IMR-90 (cell line): ENCODE results near the gene JCAD. TPM values are rescaled to one million over a fixed set of nuclear protein-coding genes. Genes with fewer than 3 reads are reported as not detected.

Source experiments
- ATAC-seq: fragments of 200-7000 bp; cut with Tn5 transposase; 2 replicates; pipeline ENCODE4 v1.9.1; 2020; ENCODE audit warnings: low read depth, mild to moderate bottlenecking, moderate library complexity
- BruUV-seq: library from RNA; stranded (reverse); fragments of 400-500 nt; replicated peaks from 2 replicates; lab custom pipeline; 2021; lab: Mats Ljungman, UMichigan
- CTCF ChIA-PET: fragments of 300-600 bp; formaldehyde crosslinking; extraction: SDS; loops from one replicate; lab custom pipeline; 2021; ENCODE audit warnings: antibody characterized with exemption; lab: Yijun Ruan, JAX
- POLR2A ChIA-PET: fragments of 300-600 bp; sonication (Branson Sonifier 250); formaldehyde crosslinking; loops from one replicate; lab custom pipeline; 2022; ENCODE audit warnings: antibody characterized with exemption; ENCODE audit not compliant: unreplicated experiment; lab: Charles Lee
- DNase-seq: peaks from one replicate; pipeline ENCODE4 v3.0.0; 2013
- H2AFZ ChIP-seq: replicated peaks from 2 replicates; pipeline ENCODE3; 2013; ENCODE audit warnings: low read length, mild to moderate bottlenecking; ENCODE audit not compliant: poor library complexity
- H2AK5ac ChIP-seq: 2 replicates; pipeline ENCODE4 v1.6.1; 2013; ENCODE audit warnings: low read depth, low read length, inconsistent platforms
- H2AK9ac ChIP-seq: replicated peaks from 2 replicates; pipeline ENCODE3; 2013; ENCODE audit warnings: mild to moderate bottlenecking, low read depth, low read length, moderate library complexity; ENCODE audit not compliant: poor library complexity
- H2BK120ac ChIP-seq: 2 replicates; pipeline ENCODE4 v1.6.1; 2013; ENCODE audit warnings: low read depth, low read length, inconsistent platforms
- H2BK15ac ChIP-seq: 3 replicates; pipeline ENCODE4 v1.6.1; 2013; ENCODE audit warnings: low read depth, low read length, inconsistent platforms
- H2BK20ac ChIP-seq: 2 replicates; pipeline ENCODE4 v1.6.1; 2013; ENCODE audit warnings: low read depth, mild to moderate bottlenecking, inconsistent platforms, low read length, moderate library complexity
- H2BK5ac ChIP-seq: 2 replicates; pipeline ENCODE4 v1.6.1; 2013; ENCODE audit warnings: mild to moderate bottlenecking, low read depth, low read length, inconsistent platforms; ENCODE audit not compliant: poor library complexity, severe bottlenecking
- H3K14ac ChIP-seq: replicated peaks from 2 replicates; pipeline ENCODE4 v1.6.1; 2013; ENCODE audit warnings: low read depth, low read length, inconsistent platforms
- H3K18ac ChIP-seq: 2 replicates; pipeline ENCODE4 v1.6.1; 2013; ENCODE audit warnings: low read depth, low read length, control low read depth
- H3K23ac ChIP-seq: 2 replicates; pipeline ENCODE4 v1.6.1; 2013; ENCODE audit warnings: low read depth, low read length, inconsistent platforms
- H3K27ac ChIP-seq: 2 replicates; pipeline ENCODE4 v1.5.1; 2013; ENCODE audit warnings: mild to moderate bottlenecking, control low read depth, low read length; ENCODE audit not compliant: insufficient read depth
- H3K27me3 ChIP-seq: 2 replicates; pipeline ENCODE4 v1.6.1; 2013; ENCODE audit warnings: low read length; ENCODE audit not compliant: control insufficient read depth, insufficient read depth
- H3K36me3 ChIP-seq: 2 replicates; pipeline ENCODE4 v1.6.1; 2013; ENCODE audit warnings: low read length, mixed read lengths; ENCODE audit not compliant: control insufficient read depth, insufficient read depth
- H3K4ac ChIP-seq: 2 replicates; pipeline ENCODE4 v1.6.1; 2013; ENCODE audit warnings: low read depth, low read length, inconsistent platforms
- H3K4me1 ChIP-seq: 2 replicates; pipeline ENCODE4 v1.6.1; 2013; ENCODE audit warnings: low read length, mixed read lengths; ENCODE audit not compliant: control insufficient read depth, insufficient read depth
- H3K4me2 ChIP-seq: 2 replicates; pipeline ENCODE4 v1.6.1; 2013; ENCODE audit warnings: low read depth, mild to moderate bottlenecking, control low read depth, low read length, moderate library complexity
- H3K4me3 ChIP-seq: 2 replicates; pipeline ENCODE4 v1.5.1; 2013; ENCODE audit warnings: low read depth, mild to moderate bottlenecking, control low read depth, low read length, moderate library complexity; ENCODE audit not compliant: insufficient read depth
- H3K56ac ChIP-seq: 2 replicates; pipeline ENCODE4 v1.6.1; 2013; ENCODE audit warnings: low read length, inconsistent platforms; ENCODE audit not compliant: insufficient read depth; ENCODE audit errors: extremely low read depth
- H3K79me1 ChIP-seq, 2 experiments: 2 replicates each; pipeline ENCODE4 v1.6.1; 2013; ENCODE audit warnings: low read length in 2 of 2, inconsistent platforms in 1 of 2, low read depth in 1 of 2
- H3K9ac ChIP-seq: 2 replicates; pipeline ENCODE4 v1.6.1; 2013; ENCODE audit warnings: low read depth, low read length, control low read depth
- H3K9me1 ChIP-seq: 2 replicates; pipeline ENCODE4 v1.6.1; 2013; ENCODE audit warnings: low read length, inconsistent platforms; ENCODE audit not compliant: insufficient read depth
- H3K9me3 ChIP-seq: 2 replicates; pipeline ENCODE4 v1.6.1; 2013; ENCODE audit warnings: low read length; ENCODE audit not compliant: control insufficient read depth, insufficient read depth
- H4K20me1 ChIP-seq: 2 replicates; pipeline ENCODE4 v1.6.1; 2013; ENCODE audit warnings: low read length, inconsistent platforms; ENCODE audit not compliant: insufficient read depth
- H4K5ac ChIP-seq: 2 replicates; pipeline ENCODE4 v1.6.1; 2013; ENCODE audit warnings: mild to moderate bottlenecking, low read depth, low read length, control low read depth
- H4K8ac ChIP-seq, 2 experiments: 2 replicates each; pipeline ENCODE4 v1.6.1; 2013; ENCODE audit warnings: low read depth in 2 of 2, low read length in 2 of 2, control low read depth in 1 of 2, inconsistent platforms in 1 of 2
- H4K91ac ChIP-seq: 2 replicates; pipeline ENCODE4 v1.6.1; 2013; ENCODE audit warnings: low read depth, low read length, inconsistent platforms; ENCODE audit not compliant: insufficient read depth
- CTCF ChIP-seq: conservative IDR thresholded peaks from 2 replicates; pipeline ENCODE4 v1.5.1; 2012; ENCODE audit warnings: mild to moderate bottlenecking, low read depth, low read length, improper control_type of control experiment
- FOS ChIP-seq: fragments of 150-350 bp; IDR thresholded peaks from 2 replicates; pipeline ENCODE4 v1.6.1; 2016; ENCODE audit warnings: low read depth, low read length
- MAFK ChIP-seq: IDR thresholded peaks from 2 replicates; pipeline ENCODE4 v1.6.1; 2012; ENCODE audit warnings: low read depth, low read length, improper control_type of control experiment
- MXI1 ChIP-seq: IDR thresholded peaks from 2 replicates; pipeline ENCODE4 v1.6.1; 2012; ENCODE audit warnings: low read depth, mild to moderate bottlenecking, low read length, moderate library complexity, borderline replicate concordance
- WGBS, 2 experiments: methylation state at CpG; one replicate each; pipeline versions ENCODE4 v1.1.5 to v1.1.7; 2013; ENCODE audit warnings: missing lambda C conversion rate in 2 of 2; ENCODE audit not compliant: insufficient read length in 1 of 2; ENCODE audit errors: extremely low coverage in 2 of 2; 5-methylcytosine and 5-hydroxymethylcytosine counted together
- dilution Hi-C: fragments of 300-500 bp; cut with HindIII; formaldehyde crosslinking; loops from one replicate; pipeline ENCODE4 v1.14.3; 2018; ENCODE audit warnings: low sequenced_read_pairs; ENCODE audit not compliant: unreplicated experiment
- in situ Hi-C: fragments of 300-500 bp; cut with MboI; formaldehyde crosslinking; loops from 3 replicates; pipeline ENCODE4 v1.14.3; 2019; ENCODE audit warnings: low sequenced_read_pairs, inconsistent platforms, mixed read lengths
- intact Hi-C: fragments of 100-400 bp; cut with micrococcal nuclease; formaldehyde crosslinking; loops from 2 replicates; pipeline ENCODE4 v1.10.0; 2022
- polyA plus RNA-seq, 3 experiments: library from polyadenylated mRNA; depleted of rRNA; stranded (reverse); fragments of >200 nt; gene quantifications; 2 replicates each; pipeline ENCODE4 v1.2.3, GENCODE V29; 2012; ENCODE audit warnings: low replicate concordance in 1 of 3
- total RNA-seq: library from RNA; depleted of rRNA; stranded (reverse); fragments of >200 nt; gene quantifications from 2 replicates; pipeline ENCODE4 v1.2.3, GENCODE V29; 2012

Gene JCAD
- total and polyA plus RNA-seq, 2 of the 4 experiments (the other 2 are of a cell fraction), result 15.9 to 16.8 TPM

- H2AFZ ChIP-seq, result no peak overlapping the region
- peaks cover 18% of the 10 kb centered on the region for H3K9me1 ChIP-seq
- DNase-seq, result no peak
- H2AK5ac ChIP-seq, result no peak overlapping the region
- H3K56ac ChIP-seq, result no peak overlapping the region
- in situ Hi-C loops, result no loop called here
- no peak overlapping the region for H3K23ac ChIP-seq
- dilution Hi-C loops, result no loop called here
- H4K20me1 ChIP-seq, result peaks cover 46% of the 10 kb centered on the region
- H3K27ac ChIP-seq, result no peak overlapping the region
- H3K4me2 ChIP-seq, result no peak overlapping the region
- ATAC-seq, result no peak
- no peak overlapping the region for H2BK15ac ChIP-seq
- POLR2A ChIA-PET, result no interaction called here
- H3K4ac ChIP-seq, result no peak overlapping the region
- no peak overlapping the region for H4K91ac ChIP-seq
- no peak overlapping the region for H4K8ac ChIP-seq
- H3K18ac ChIP-seq, result no peak overlapping the region
- TF ChIP-seq CTCF (no peak), MAFK (no peak), MXI1 (no peak), FOS (no peak)
- no peak overlapping the region for H3K4me3 ChIP-seq
- H3K27me3 ChIP-seq, result no peaks in the 10 kb centered on the region
- H3K9ac ChIP-seq, result no peak overlapping the region
- no peak overlapping the region for H2BK120ac ChIP-seq
- H3K14ac ChIP-seq, result no peak overlapping the region
- no peaks in the 10 kb centered on the region for H3K9me3 ChIP-seq
- no CpG with 5 or more reads among the region's 1 CpG for WGBS, 2 experiments
- H3K36me3 ChIP-seq, result peaks cover 59% of the 10 kb centered on the region
- intact Hi-C loops, result no loop called here
- no TSS peak for BruUV-seq
- H2BK5ac ChIP-seq, result no peak overlapping the region
- H2AK9ac ChIP-seq, result no peak overlapping the region
- no peak overlapping the region for H4K5ac ChIP-seq
- H3K4me1 ChIP-seq, result peaks cover 4% of the 10 kb centered on the region
- peaks cover 33 to 80% of the 10 kb centered on the region in 2 experiments for H3K79me1 ChIP-seq
- CTCF ChIA-PET, result no interaction called here
- H2BK20ac ChIP-seq, result no peak overlapping the region
Measured at GRCh38 chr10:30032125-30032524, 27.3 kb downstream of the JCAD start.
